HepG2 (cell line): ENCODE measurements around the gene FXR2. TPM values are rescaled to one million over a fixed set of nuclear protein-coding genes. Genes with fewer than 3 reads are reported as not detected.

Source experiments
- CAMTA2 ChIP-seq: sonication (generic); formaldehyde crosslinking; IDR thresholded peaks from 2 replicates; pipeline ENCODE4 v1.4.0; 2020; ENCODE audit warnings: mild to moderate bottlenecking, missing genetic modification reagents, borderline replicate concordance
- DDIT3 ChIP-seq: sonication (generic); formaldehyde crosslinking; IDR thresholded peaks from 2 replicates; pipeline ENCODE4 v1.4.0; 2020; ENCODE audit warnings: mild to moderate bottlenecking, missing genetic modification reagents
- FOXC1 ChIP-seq: sonication (generic); formaldehyde crosslinking; IDR thresholded peaks from 2 replicates; pipeline ENCODE4 v1.8.0; 2022; ENCODE audit warnings: mild to moderate bottlenecking, missing genetic modification reagents, borderline replicate concordance
- HNF4A ChIP-seq: sonication (generic); formaldehyde crosslinking; IDR thresholded peaks from 2 replicates; pipeline ENCODE4 v1.4.0; 2020; ENCODE audit warnings: missing genetic modification reagents
- KDM5A ChIP-seq: fragments of 200-600 bp; sonication (generic); IDR thresholded peaks from 2 replicates; pipeline ENCODE4 v1.7.0; 2018; ENCODE audit warnings: antibody characterized with exemption, mild to moderate bottlenecking, low read length, borderline replicate concordance
- RELA ChIP-seq: sonication (generic); formaldehyde crosslinking; IDR thresholded peaks from 2 replicates; pipeline ENCODE4 v1.4.0; 2020; ENCODE audit warnings: missing genetic modification reagents
- SKI ChIP-seq: fragments of 450-650 bp; IDR thresholded peaks from one replicate; pipeline ENCODE4 v1.6.1; 2018; ENCODE audit warnings: mild to moderate bottlenecking; ENCODE audit not compliant: partially characterized antibody
- STAT5B ChIP-seq: sonication (generic); formaldehyde crosslinking; IDR thresholded peaks from 2 replicates; pipeline ENCODE4 v1.4.0; 2020; ENCODE audit warnings: missing genetic modification reagents
- TSC22D2 ChIP-seq: sonication (generic); formaldehyde crosslinking; IDR thresholded peaks from 2 replicates; pipeline ENCODE4 v1.5.1; 2020; ENCODE audit warnings: missing genetic modification reagents, mild to moderate bottlenecking, borderline replicate concordance
- U2AF2 ChIP-seq: fragments of 200-400 bp; formaldehyde crosslinking; IDR thresholded peaks from 2 replicates; pipeline ENCODE4 v1.6.1; 2017; ENCODE audit warnings: low read depth, mild to moderate bottlenecking, low read length
- XBP1 ChIP-seq: sonication (generic); formaldehyde crosslinking; IDR thresholded peaks from 2 replicates; pipeline ENCODE4 v1.5.0; 2020; ENCODE audit warnings: missing genetic modification reagents
- ZBTB44 ChIP-seq: sonication (generic); formaldehyde crosslinking; IDR thresholded peaks from 2 replicates; pipeline ENCODE4 v1.4.0; 2020; ENCODE audit warnings: missing genetic modification reagents
- ZFP41 ChIP-seq: sonication (generic); formaldehyde crosslinking; IDR thresholded peaks from 2 replicates; pipeline ENCODE4 v1.4.0; 2020; ENCODE audit warnings: mild to moderate bottlenecking, missing genetic modification reagents, borderline replicate concordance
- ZNF180 ChIP-seq: sonication (generic); formaldehyde crosslinking; IDR thresholded peaks from 2 replicates; pipeline ENCODE4 v1.4.0; 2020; ENCODE audit warnings: low read depth, missing genetic modification reagents, borderline replicate concordance
- ZNF225 ChIP-seq: sonication (generic); formaldehyde crosslinking; IDR thresholded peaks from 2 replicates; pipeline ENCODE4 v1.4.0; 2020; ENCODE audit warnings: mild to moderate bottlenecking, missing genetic modification reagents
- ZNF280B ChIP-seq: sonication (generic); formaldehyde crosslinking; IDR thresholded peaks from 2 replicates; pipeline ENCODE4 v1.5.0; 2020; ENCODE audit warnings: missing genetic modification reagents, mild to moderate bottlenecking, borderline replicate concordance
- ZNF326 ChIP-seq: sonication (generic); formaldehyde crosslinking; IDR thresholded peaks from 2 replicates; pipeline ENCODE4 v1.4.0; 2020; ENCODE audit warnings: missing genetic modification reagents, borderline replicate concordance
- ZNF354B ChIP-seq: sonication (generic); formaldehyde crosslinking; IDR thresholded peaks from 2 replicates; pipeline ENCODE4 v1.8.0; 2022; ENCODE audit warnings: mild to moderate bottlenecking, missing genetic modification reagents
- ZNF574 ChIP-seq: sonication (generic); formaldehyde crosslinking; IDR thresholded peaks from 2 replicates; pipeline ENCODE4 v1.4.0; 2020; ENCODE audit warnings: missing genetic modification reagents
- ZNF605 ChIP-seq: sonication (generic); formaldehyde crosslinking; IDR thresholded peaks from 2 replicates; pipeline ENCODE4 v1.8.0; 2022; ENCODE audit warnings: mild to moderate bottlenecking, missing genetic modification reagents
- ZNF704 ChIP-seq: sonication (generic); formaldehyde crosslinking; IDR thresholded peaks from 2 replicates; pipeline ENCODE4 v1.8.1; 2023; ENCODE audit warnings: mild to moderate bottlenecking, inconsistent platforms, moderate library complexity, missing genetic modification reagents, borderline replicate concordance
- ZNF724P ChIP-seq: sonication (generic); formaldehyde crosslinking; IDR thresholded peaks from 2 replicates; pipeline ENCODE4 v1.8.0; 2022; ENCODE audit warnings: missing genetic modification reagents, borderline replicate concordance
- ZNF775 ChIP-seq: sonication (generic); formaldehyde crosslinking; IDR thresholded peaks from 2 replicates; pipeline ENCODE4 v1.4.0; 2020; ENCODE audit warnings: missing genetic modification reagents, mild to moderate bottlenecking, moderate library complexity, borderline replicate concordance
- polyA plus RNA-seq, 8 experiments: library from polyadenylated mRNA; depleted of rRNA in 3 of 8; stranded (reverse) in 7 of 8; unstranded in 1 of 8; fragments of >200 nt; fragmentation: Illumina TruSeq in 4 of 8; extraction: Trizol in 4 of 8; gene quantifications; 2 replicates each; pipeline versions ENCODE4 v1.2.1 to v1.2.3, GENCODE V29; 2011 to 2016; ENCODE audit warnings: low read depth in 4 of 8, missing spikeins in 1 of 8, mixed read lengths in 1 of 8; ENCODE audit not compliant: insufficient read depth in 1 of 8
- total RNA-seq, 5 experiments: library from RNA; depleted of rRNA; stranded (reverse); fragments of >200 nt; fragmentation: Illumina TruSeq; extraction: Trizol; gene quantifications; 2 replicates each; pipeline ENCODE4 v1.2.3, GENCODE V29; 2016; ENCODE audit warnings: low read depth in 1 of 5

The FXR2 gene
- total and polyA plus RNA-seq, 2 of the 13 experiments (the other 11 are each of a cell fraction or from before 2014, with no cell fraction given), result 20.9 to 24.4 TPM

- TF ChIP-seq ZFP41 (CRISPR knock-in tag) (no peak), ZNF724P (CRISPR knock-in tag) (no peak), TSC22D2 (CRISPR knock-in tag) (no peak), U2AF2 (no peak), DDIT3 (CRISPR knock-in tag) (no peak), KDM5A (peak; percentile 94), ZNF225 (CRISPR knock-in tag) (0 out of 2 replicates have a peak, but pooled peaks have one; percentile 5), ZNF605 (CRISPR knock-in tag) (no peak), XBP1 (CRISPR knock-in tag) (no peak), ZNF775 (CRISPR knock-in tag) (no peak), FOXC1 (peak; percentile 8; the same call in 1 of the 2 replicates), ZNF326 (CRISPR knock-in tag) (no peak), ZNF280B (CRISPR knock-in tag) (no peak), ZBTB44 (CRISPR knock-in tag) (no peak), HNF4A (CRISPR knock-in tag) (no peak), STAT5B (no peak), ZNF574 (CRISPR knock-in tag) (peak; percentile 73), ZNF354B (CRISPR knock-in tag) (no peak), RELA (no peak), ZNF704 (CRISPR knock-in tag) (no peak; the same call in 1 of the 2 replicates), CAMTA2 (CRISPR knock-in tag) (no peak), ZNF180 (CRISPR knock-in tag) (no peak), SKI (peak; percentile 27)
These were observed 53.0 kb downstream of the FXR2 start, which contains the start of gene SENP3 (continued) for GRCh38 chr17:7561589-7562207.
